DND-41 (cell line): ENCODE measurements around the gene EMP1.

Experiments
- ATAC-seq: fragments of 200-7000 bp; cut with Tn5 transposase; 3 replicates; pipeline ENCODE4 v1.9.1; 2021; ENCODE audit warnings: low read depth; ENCODE audit not compliant: insufficient read depth
- DNase-seq: peaks from one replicate; pipeline ENCODE4 v3.0.0-alpha.2; 2020
- H2AFZ ChIP-seq: 2 replicates; pipeline ENCODE4 v1.6.0; 2012; ENCODE audit warnings: low read depth, low read length
- H3K27ac ChIP-seq: 2 replicates; pipeline ENCODE4 v1.5.1; 2012; ENCODE audit warnings: low read length, inconsistent platforms
- H3K27me3 ChIP-seq: fragments of 200-600 bp; sonication (generic); 2 replicates; pipeline ENCODE4 v1.6.0; 2012; ENCODE audit warnings: low read length, mild to moderate bottlenecking, inconsistent platforms; ENCODE audit not compliant: insufficient read depth, poor library complexity
- H3K36me3 ChIP-seq: 2 replicates; pipeline ENCODE4 v1.5.1; 2012; ENCODE audit warnings: low read length, inconsistent platforms; ENCODE audit not compliant: insufficient read depth
- H3K4me1 ChIP-seq: 2 replicates; pipeline ENCODE4 v1.5.1; 2012; ENCODE audit warnings: mild to moderate bottlenecking, low read length; ENCODE audit not compliant: insufficient read depth
- H3K4me2 ChIP-seq: 2 replicates; pipeline ENCODE4 v1.6.0; 2012; ENCODE audit warnings: mild to moderate bottlenecking, moderate library complexity, low read length, inconsistent platforms; ENCODE audit not compliant: insufficient read depth
- H3K4me3 ChIP-seq, 2 experiments: fragments of 200-600 bp in 1 of 2; shearing (Covaris generic) in 1 of 2; 2 replicates each; pipeline ENCODE4 v1.5.1; 2012 to 2016; ENCODE audit warnings: inconsistent platforms in 2 of 2, low read length in 2 of 2, mild to moderate bottlenecking in 2 of 2, low read depth in 1 of 2, moderate library complexity in 1 of 2
- H3K79me2 ChIP-seq: 2 replicates; pipeline ENCODE4 v1.6.0; 2012; ENCODE audit warnings: low read length, inconsistent platforms; ENCODE audit not compliant: insufficient read depth
- H3K9ac ChIP-seq: 2 replicates; pipeline ENCODE4 v1.6.0; 2012; ENCODE audit warnings: low read depth, mild to moderate bottlenecking, inconsistent platforms, low read length, moderate library complexity
- H3K9me3 ChIP-seq: 2 replicates; pipeline ENCODE4 v1.5.1; 2012; ENCODE audit warnings: low read length, moderate library complexity, mild to moderate bottlenecking, inconsistent platforms; ENCODE audit not compliant: insufficient read depth, severe bottlenecking
- H4K20me1 ChIP-seq: 2 replicates; pipeline ENCODE4 v1.6.0; 2012; ENCODE audit warnings: low read length; ENCODE audit not compliant: insufficient read depth
- EZH2 ChIP-seq: IDR thresholded peaks from 3 replicates; pipeline ENCODE4 v1.6.1; 2012; ENCODE audit warnings: borderline replicate concordance, low read depth, mild to moderate bottlenecking, moderate library complexity, low read length, inconsistent platforms; ENCODE audit not compliant: severe bottlenecking
- TF ChIP-seq, protein P1 (sequence below): IDR thresholded peaks from 2 replicates; pipeline ENCODE4 v1.5.1; 2012; ENCODE audit warnings: borderline replicate concordance, low read length, moderate library complexity, mild to moderate bottlenecking; ENCODE audit not compliant: poor library complexity, severe bottlenecking; ENCODE audit errors: extremely low read depth

EMP1 gene

GRCh38 chr12:13268581-13268980 is 72.1 kb downstream of the EMP1 start:
- H3K36me3 ChIP-seq = no peaks in the 10 kb centered on the region
- no peaks in the 10 kb centered on the region for H3K9me3 ChIP-seq
- H3K4me3 ChIP-seq = no peak overlapping the region
- no peaks in the 10 kb centered on the region for H4K20me1 ChIP-seq
- no peak for DNase-seq
- no peak overlapping the region for H3K9ac ChIP-seq
- H3K27me3 ChIP-seq = peaks cover 6% of the 10 kb centered on the region
- no peak for ATAC-seq
- H3K27ac ChIP-seq = no peak overlapping the region
- TF ChIP-seq, protein P1, sequence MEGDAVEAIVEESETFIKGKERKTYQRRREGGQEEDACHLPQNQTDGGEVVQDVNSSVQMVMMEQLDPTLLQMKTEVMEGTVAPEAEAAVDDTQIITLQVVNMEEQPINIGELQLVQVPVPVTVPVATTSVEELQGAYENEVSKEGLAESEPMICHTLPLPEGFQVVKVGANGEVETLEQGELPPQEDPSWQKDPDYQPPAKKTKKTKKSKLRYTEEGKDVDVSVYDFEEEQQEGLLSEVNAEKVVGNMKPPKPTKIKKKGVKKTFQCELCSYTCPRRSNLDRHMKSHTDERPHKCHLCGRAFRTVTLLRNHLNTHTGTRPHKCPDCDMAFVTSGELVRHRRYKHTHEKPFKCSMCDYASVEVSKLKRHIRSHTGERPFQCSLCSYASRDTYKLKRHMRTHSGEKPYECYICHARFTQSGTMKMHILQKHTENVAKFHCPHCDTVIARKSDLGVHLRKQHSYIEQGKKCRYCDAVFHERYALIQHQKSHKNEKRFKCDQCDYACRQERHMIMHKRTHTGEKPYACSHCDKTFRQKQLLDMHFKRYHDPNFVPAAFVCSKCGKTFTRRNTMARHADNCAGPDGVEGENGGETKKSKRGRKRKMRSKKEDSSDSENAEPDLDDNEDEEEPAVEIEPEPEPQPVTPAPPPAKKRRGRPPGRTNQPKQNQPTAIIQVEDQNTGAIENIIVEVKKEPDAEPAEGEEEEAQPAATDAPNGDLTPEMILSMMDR = no peak
- no peak for TF ChIP-seq EZH2
- no peaks in the 10 kb centered on the region for H3K79me2 ChIP-seq
- no peak overlapping the region for H2AFZ ChIP-seq
- no peak overlapping the region for H3K4me2 ChIP-seq
- H3K4me1 ChIP-seq = no peaks in the 10 kb centered on the region
